HUDEP-2 (cell line): ENCODE data around the gene EMILIN1.
A peak's percentile ranks its signal among the peaks of the same experiment; 100 is the strongest.

Source experiments
- DNase-seq, 76 experiments: peaks; one replicate each; lab custom pipeline; 2025; ENCODE audit not compliant: unreplicated experiment in 76 of 76; lab: John Stamatoyannopoulos, UW

EMILIN1 gene

GRCh38 chr2:27078267-27079194 lies at the start of gene EMILIN1:
Gene EMILIN1 (plus strand): TSS chr2:27078615. CDS start chr2:27079066, 451 bp downstream.
- DNase-seq, result no peak

- no peak for DNase-seq
Measured at GRCh38 chr2:27029051-27029450, 49.4 kb upstream of the EMILIN1 start.

GRCh38 chr2:27032495-27033252 lies 45.7 kb upstream of the EMILIN1 start, which contains the start of gene TMEM214:
Gene TMEM214 (plus strand): TSS chr2:27032965. CDS start chr2:27033016, 51 bp downstream.
- DNase-seq, result peak in 73 of 76 experiments; percentile 36 to 86 (median 72)

GRCh38 chr2:27033253-27033852 lies 45.1 kb upstream of the EMILIN1 start:
- DNase-seq, result no peak

GRCh38 chr2:27038012-27038411 lies 40.4 kb upstream of the EMILIN1 start:
- DNase-seq, result no peak

GRCh38 chr2:27038631-27039339 lies 39.6 kb upstream of the EMILIN1 start:
- DNase-seq, result no peak

- DNase-seq, result no peak
Measured at GRCh38 chr2:27039426-27039825, 39.0 kb upstream of the EMILIN1 start.

GRCh38 chr2:27039871-27040270 lies 38.5 kb upstream of the EMILIN1 start:
- no peak for DNase-seq

- DNase-seq, result no peak
Measured at GRCh38 chr2:27040282-27040681, 38.1 kb upstream of the EMILIN1 start.

- DNase-seq, result no peak
Measured at GRCh38 chr2:27041752-27042151, 36.7 kb upstream of the EMILIN1 start.

GRCh38 chr2:27042159-27042661 lies 36.2 kb upstream of the EMILIN1 start:
- no peak for DNase-seq

GRCh38 chr2:27042985-27043634 lies 35.3 kb upstream of the EMILIN1 start:
- DNase-seq, result no peak

- DNase-seq, result peak in 13 of 76 experiments; percentile 31 to 77 (median 55)
Measured at GRCh38 chr2:27049422-27050280, 28.8 kb upstream of the EMILIN1 start.

- peak; percentile 31 to 98 (median 86) for DNase-seq
Measured at GRCh38 chr2:27050281-27050995, 28.0 kb upstream of the EMILIN1 start.

GRCh38 chr2:27050996-27051901 lies 27.2 kb upstream of the EMILIN1 start, which contains the start of gene AGBL5:
Gene AGBL5 (plus strand): TSS chr2:27051668. CDS start chr2:27052959, 1,291 bp downstream.
- peak; percentile 48 to 99 (median 93) for DNase-seq

GRCh38 chr2:27051902-27052645 lies 26.3 kb upstream of the EMILIN1 start:
- DNase-seq, result peak in 3 of 76 experiments; percentile 27 to 43 (median 42)
